HepG2 (cell line): Measurements from ENCODE around the gene FAP. TPM values are rescaled to one million over a fixed set of nuclear protein-coding genes. Genes with fewer than 3 reads are reported as not detected.
A peak's percentile ranks its signal among the peaks of the same experiment; 100 is the strongest.

Experiments used
- ATAC-seq: fragments of 200-7000 bp; cut with Tn5 transposase; 3 replicates; pipeline ENCODE4 v1.9.1; 2020; ENCODE audit warnings: mild to moderate bottlenecking, moderate library complexity
- BruUV-seq: library from RNA; stranded (reverse); fragments of 400-500 nt; replicated peaks from 2 replicates; lab custom pipeline; 2021; lab: Mats Ljungman, UMichigan
- CTCF ChIA-PET: fragments of 300-600 bp; formaldehyde crosslinking; extraction: SDS; loops from one replicate; lab custom pipeline; 2021; ENCODE audit warnings: low total read pairs, inconsistent platforms, low intra/inter-chr PET ratio; lab: Yijun Ruan, JAX
- POLR2A ChIA-PET: fragments of 350-600 bp; sonication (Branson Sonifier 250); formaldehyde crosslinking; loops from one replicate; lab custom pipeline; 2020; ENCODE audit warnings: antibody characterized with exemption, inconsistent platforms; lab: Yijun Ruan, JAX
- DNase-seq: peaks from one replicate; pipeline ENCODE4 v3.0.0-alpha.2; 2015; ENCODE audit warnings: low spot score
- FAIRE-seq: peaks from 3 replicates; lab custom pipeline; 2011; peaks lifted over from hg19 to GRCh38; lab: Jason Lieb, UNC
- H2AFZ ChIP-seq: one replicate; pipeline ENCODE4 v1.6.1; 2011; ENCODE audit warnings: low read length, inconsistent platforms
- H3K27ac ChIP-seq: fragments of 300-600 bp; 3 replicates; pipeline ENCODE4 v1.8.0; 2011; ENCODE audit warnings: mixed run types, mild to moderate bottlenecking, mixed read lengths, low read length, inconsistent platforms; ENCODE audit not compliant: insufficient read depth; ENCODE audit errors: extremely low read length
- H3K27me3 ChIP-seq, 2 experiments: fragments of 200-600 bp in 1 of 2; 2 replicates in 1 of 2; 3 replicates in 1 of 2; pipeline versions ENCODE4 v1.6.0 to v1.8.0; 2011; ENCODE audit warnings: low read length in 2 of 2, mild to moderate bottlenecking in 2 of 2, moderate library complexity in 2 of 2, inconsistent platforms in 1 of 2; ENCODE audit not compliant: insufficient read depth in 2 of 2, control insufficient read depth in 1 of 2
- H3K36me3 ChIP-seq, 2 experiments: fragments of 200-600 bp in 1 of 2; replicated peaks in 1 of 2; 2 replicates in 1 of 2; 3 replicates in 1 of 2; pipeline versions ENCODE4 v1.5.1 to v1.8.0; 2011; ENCODE audit warnings: low read length in 2 of 2, inconsistent platforms in 1 of 2; ENCODE audit not compliant: insufficient read depth in 2 of 2, control insufficient read depth in 1 of 2
- H3K4me1 ChIP-seq: 2 replicates; pipeline ENCODE4 v1.5.1; 2012; ENCODE audit warnings: low read length, inconsistent platforms; ENCODE audit not compliant: insufficient read depth
- H3K4me2 ChIP-seq: 2 replicates; pipeline ENCODE4 v1.6.0; 2011; ENCODE audit warnings: low read depth, low read length, inconsistent platforms
- H3K4me3 ChIP-seq, 3 experiments: fragments of 200-600 bp in 1 of 3; sonication (generic), shearing (Covaris generic) in 1 of 3; replicated peaks in 1 of 3; 2 replicates each; pipeline ENCODE4 v1.5.1; 2011 to 2016; ENCODE audit warnings: low read length in 3 of 3, inconsistent platforms in 2 of 3, low read depth in 2 of 3, mild to moderate bottlenecking in 2 of 3, control low read depth in 1 of 3, mixed read lengths in 1 of 3; ENCODE audit not compliant: insufficient read depth in 1 of 3
- H3K79me2 ChIP-seq: one replicate; pipeline ENCODE4 v1.6.1; 2011; ENCODE audit warnings: low read length, inconsistent platforms; ENCODE audit not compliant: insufficient read depth
- H3K9ac ChIP-seq: 2 replicates; pipeline ENCODE4 v1.6.0; 2011; ENCODE audit warnings: mild to moderate bottlenecking, low read depth, low read length, inconsistent platforms; ENCODE audit not compliant: insufficient read depth
- H3K9me3 ChIP-seq: 2 replicates; pipeline ENCODE4 v1.5.1; 2012; ENCODE audit warnings: mild to moderate bottlenecking, low read length
- H4K20me1 ChIP-seq: 2 replicates; pipeline ENCODE4 v1.6.0; 2011; ENCODE audit warnings: inconsistent platforms, mild to moderate bottlenecking, low read length, moderate library complexity; ENCODE audit not compliant: insufficient read depth
- ADNP ChIP-seq: sonication (generic); formaldehyde crosslinking; IDR thresholded peaks from 2 replicates; pipeline ENCODE4 v1.4.0; 2020; ENCODE audit warnings: missing genetic modification reagents
- EHMT2 ChIP-seq: fragments of 200-600 bp; sonication (generic); IDR thresholded peaks from 2 replicates; pipeline ENCODE4 v1.7.0; 2017; ENCODE audit warnings: antibody characterized with exemption, low read depth, low read length, borderline replicate concordance
- HMG20A ChIP-seq: IDR thresholded peaks from 2 replicates; pipeline ENCODE4 v1.6.1; 2016; ENCODE audit warnings: borderline replicate concordance
- HNRNPK ChIP-seq: fragments of 200-400 bp; formaldehyde crosslinking; IDR thresholded peaks from 2 replicates; pipeline ENCODE4 v1.6.1; 2018; ENCODE audit warnings: low read length, low read depth, moderate library complexity, mild to moderate bottlenecking; ENCODE audit not compliant: poor library complexity, severe bottlenecking
- NFATC3 ChIP-seq: sonication (generic); formaldehyde crosslinking; IDR thresholded peaks from 2 replicates; pipeline ENCODE4 v1.5.1; 2020; ENCODE audit warnings: mild to moderate bottlenecking, missing genetic modification reagents
- PAWR ChIP-seq: sonication (generic); formaldehyde crosslinking; IDR thresholded peaks from 2 replicates; pipeline ENCODE4 v1.4.0; 2020; ENCODE audit warnings: missing genetic modification reagents, mild to moderate bottlenecking, borderline replicate concordance
- RARA ChIP-seq: IDR thresholded peaks from 2 replicates; pipeline ENCODE4 v1.6.1; 2016; ENCODE audit warnings: missing genetic modification reagents, missing compliant biosample characterization
- SNAI1 ChIP-seq: sonication (generic); formaldehyde crosslinking; IDR thresholded peaks from 2 replicates; pipeline ENCODE4 v1.5.0; 2020; ENCODE audit warnings: mild to moderate bottlenecking, missing genetic modification reagents, borderline replicate concordance
- STAG1 ChIP-seq: sonication (generic); formaldehyde crosslinking; IDR thresholded peaks from 2 replicates; pipeline ENCODE4 v1.4.0; 2020; ENCODE audit warnings: missing genetic modification reagents
- TBL1XR1 ChIP-seq: fragments of 150-350 bp; IDR thresholded peaks from 2 replicates; pipeline ENCODE4 v1.6.1; 2014; ENCODE audit warnings: borderline replicate concordance, low read length; ENCODE audit not compliant: partially characterized antibody
- ZNF709 ChIP-seq: sonication (generic); formaldehyde crosslinking; IDR thresholded peaks from 2 replicates; pipeline ENCODE4 v1.5.0; 2020; ENCODE audit warnings: mild to moderate bottlenecking, missing genetic modification reagents
- ZNF770 ChIP-seq: sonication (generic); formaldehyde crosslinking; IDR thresholded peaks from 2 replicates; pipeline ENCODE4 v1.5.0; 2020; ENCODE audit warnings: mild to moderate bottlenecking, missing genetic modification reagents
- ZNF839 ChIP-seq: sonication (generic); formaldehyde crosslinking; IDR thresholded peaks from 2 replicates; pipeline ENCODE4 v1.4.0; 2020; ENCODE audit warnings: missing genetic modification reagents, mild to moderate bottlenecking, borderline replicate concordance
- ZSCAN9 ChIP-seq: IDR thresholded peaks from 2 replicates; pipeline ENCODE4 v1.6.1; 2016; ENCODE audit warnings: borderline replicate concordance
- WGBS: methylation state at CpG from one replicate; pipeline ENCODE4 v1.1.6; 2017; ENCODE audit warnings: low lambda C conversion rate; 5-methylcytosine and 5-hydroxymethylcytosine counted together
- in situ Hi-C: cut with HindIII; loops from 2 replicates; pipeline ENCODE4 v1.10.0; 2017; ENCODE audit warnings: low pct_unique_long_range_greater_than_20kb; ENCODE audit not compliant: extremely low pct_ligation_motif_present
- intact Hi-C: fragments of 100-400 bp; cut with micrococcal nuclease; formaldehyde crosslinking; loops from one replicate; pipeline ENCODE4 v1.10.0; 2022; ENCODE audit not compliant: unreplicated experiment
- polyA plus RNA-seq, 8 experiments: library from polyadenylated mRNA; depleted of rRNA in 3 of 8; stranded (reverse) in 7 of 8; unstranded in 1 of 8; fragments of >200 nt; fragmentation: Illumina TruSeq in 4 of 8; extraction: Trizol in 4 of 8; gene quantifications; 2 replicates each; pipeline versions ENCODE4 v1.2.1 to v1.2.3, GENCODE V29; 2011 to 2016; ENCODE audit warnings: low read depth in 4 of 8, missing spikeins in 1 of 8, mixed read lengths in 1 of 8; ENCODE audit not compliant: insufficient read depth in 1 of 8
- total RNA-seq, 5 experiments: library from RNA; depleted of rRNA; stranded (reverse); fragments of >200 nt; fragmentation: Illumina TruSeq; extraction: Trizol; gene quantifications; 2 replicates each; pipeline ENCODE4 v1.2.3, GENCODE V29; 2016; ENCODE audit warnings: low read depth in 1 of 5
- TF ChIP-seq, protein P1 (sequence below): sonication (generic); formaldehyde crosslinking; conservative IDR thresholded peaks from 2 replicates; pipeline ENCODE4 v1.8.0; 2022; ENCODE audit warnings: low read depth, missing genetic modification reagents

Gene FAP
- total and polyA plus RNA-seq, 2 of the 13 experiments (the other 11 are each of a cell fraction or from before 2014, with no cell fraction given): not detected

DNA sequence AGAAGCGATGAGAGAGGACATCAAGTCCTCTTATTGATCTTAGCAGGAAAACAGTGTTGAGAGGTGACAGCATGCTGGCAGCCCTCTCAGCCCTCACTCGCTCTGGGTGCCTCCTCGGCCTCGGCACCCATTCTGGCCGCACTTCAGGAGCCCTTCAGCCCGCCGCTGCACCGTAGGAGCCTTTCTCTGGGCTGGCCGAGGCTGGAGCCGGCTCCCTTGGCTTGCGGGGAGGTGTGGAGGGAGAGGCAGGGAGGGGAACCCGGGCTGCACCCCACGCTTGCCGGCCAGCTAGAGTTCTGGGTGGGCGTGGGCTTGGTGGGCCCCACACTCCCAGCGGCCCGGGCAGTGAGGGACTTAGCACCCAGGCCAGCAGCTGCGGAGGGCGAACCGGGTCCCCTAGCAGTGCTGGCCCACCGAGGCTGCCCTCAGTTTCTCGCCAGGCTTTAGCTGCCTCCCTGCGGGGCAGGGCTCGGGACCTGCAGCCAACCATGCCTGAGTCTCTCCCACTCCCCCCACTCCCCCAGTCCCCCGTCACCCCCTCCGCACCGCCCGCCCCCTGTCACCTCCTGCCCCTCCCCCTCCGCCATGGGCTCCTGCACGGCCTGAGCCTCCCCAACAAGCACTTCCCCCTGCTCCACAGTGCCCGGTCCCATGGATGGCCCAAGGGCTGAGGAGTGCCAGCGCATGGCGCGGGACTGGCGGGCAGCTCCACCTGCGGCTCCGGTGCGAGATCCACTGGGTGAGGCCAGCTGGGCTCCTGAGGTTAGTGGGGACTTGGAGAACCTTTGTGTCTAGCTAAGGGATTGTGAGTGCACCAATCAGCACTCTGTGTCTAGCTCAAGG, 8.4 kb downstream of the FAP start:
- TF ChIP-seq ADNP: no peak
- TF ChIP-seq HNRNPK: peak; percentile 16
- no peak for TF ChIP-seq EHMT2
- no peak for TF ChIP-seq ZNF709 (CRISPR knock-in tag)
- no peak for TF ChIP-seq RARA (CRISPR knock-in tag)
- TF ChIP-seq, all 625 proteins: peak for 1
- DNase-seq (no peak), ATAC-seq (no peak; the same call in 2 of the 3 replicates), FAIRE-seq (no peak)
- in situ Hi-C loops: no loop called here
- Histone ChIP-seq H3K36me3 (no peaks in the 10 kb centered on the region), H3K4me2 (no peak overlapping the region), H3K9me3 (no peaks in the 10 kb centered on the region), H4K20me1 (no peaks in the 10 kb centered on the region), H3K27me3 (no peaks in the 10 kb centered on the region), H3K79me2 (no peaks in the 10 kb centered on the region), H2AFZ (no peak overlapping the region), H3K27ac (no peak overlapping the region), H3K4me3 (no peak overlapping the region), H3K9ac (no peak overlapping the region), H3K4me1 (no peaks in the 10 kb centered on the region)
- 59% methylated on average over 32 of the region's 38 CpGs for WGBS
- BruUV-seq: no TSS peak
- CTCF ChIA-PET: no interaction called here
- POLR2A ChIA-PET: no interaction called here
- intact Hi-C loops: no loop called here

DNA sequence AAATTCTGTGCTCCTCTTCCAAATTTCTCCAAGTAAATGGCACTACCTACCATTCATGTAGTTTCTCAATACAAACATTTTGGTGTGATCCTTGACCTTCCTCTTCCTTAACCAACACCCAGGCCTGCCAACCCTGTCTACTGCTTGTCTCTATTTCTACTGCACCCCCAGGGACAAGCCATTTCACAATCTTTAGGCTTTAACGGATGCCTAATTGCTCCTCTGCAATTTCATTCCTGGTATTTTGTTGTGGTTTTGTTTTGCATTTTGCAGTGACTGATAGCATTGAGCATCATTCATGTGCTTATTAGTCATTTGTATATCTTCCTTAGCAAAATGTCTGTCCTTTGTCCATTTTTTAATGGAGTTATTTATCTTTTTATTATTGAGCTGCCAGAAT, 10.0 kb downstream of the FAP start:
- H3K9me3 ChIP-seq: no peaks in the 10 kb centered on the region
- FAIRE-seq (no peak), DNase-seq (no peak), ATAC-seq (no peak)
- H3K4me1 ChIP-seq: no peaks in the 10 kb centered on the region
- BruUV-seq: no TSS peak
- no peak overlapping the region for H2AFZ ChIP-seq
- no peak overlapping the region for H3K4me2 ChIP-seq
- no peaks in the 10 kb centered on the region for H3K27me3 ChIP-seq
- POLR2A ChIA-PET: no interaction called here
- WGBS: 4% methylated on average over 1 of the region's 1 CpG
- no peaks in the 10 kb centered on the region for H4K20me1 ChIP-seq
- intact Hi-C loops: no loop called here
- CTCF ChIA-PET: no interaction called here
- H3K9ac ChIP-seq: no peak overlapping the region
- no peak overlapping the region for H3K4me3 ChIP-seq
- no peaks in the 10 kb centered on the region for H3K79me2 ChIP-seq
- in situ Hi-C loops: no loop called here
- H3K36me3 ChIP-seq: no peaks in the 10 kb centered on the region
- no peak overlapping the region for H3K27ac ChIP-seq
- TF ChIP-seq STAG1 (CRISPR knock-in tag): no peak
- TF ChIP-seq ZSCAN9 (CRISPR knock-in tag): no peak
- TF ChIP-seq ZNF770 (CRISPR knock-in tag): no peak
- no peak for TF ChIP-seq ZNF839
- no peak for TF ChIP-seq SNAI1 (CRISPR knock-in tag)
- TF ChIP-seq HMG20A: no peak
- no peak for TF ChIP-seq TBL1XR1
- TF ChIP-seq PAWR: no peak
- TF ChIP-seq, protein P1, sequence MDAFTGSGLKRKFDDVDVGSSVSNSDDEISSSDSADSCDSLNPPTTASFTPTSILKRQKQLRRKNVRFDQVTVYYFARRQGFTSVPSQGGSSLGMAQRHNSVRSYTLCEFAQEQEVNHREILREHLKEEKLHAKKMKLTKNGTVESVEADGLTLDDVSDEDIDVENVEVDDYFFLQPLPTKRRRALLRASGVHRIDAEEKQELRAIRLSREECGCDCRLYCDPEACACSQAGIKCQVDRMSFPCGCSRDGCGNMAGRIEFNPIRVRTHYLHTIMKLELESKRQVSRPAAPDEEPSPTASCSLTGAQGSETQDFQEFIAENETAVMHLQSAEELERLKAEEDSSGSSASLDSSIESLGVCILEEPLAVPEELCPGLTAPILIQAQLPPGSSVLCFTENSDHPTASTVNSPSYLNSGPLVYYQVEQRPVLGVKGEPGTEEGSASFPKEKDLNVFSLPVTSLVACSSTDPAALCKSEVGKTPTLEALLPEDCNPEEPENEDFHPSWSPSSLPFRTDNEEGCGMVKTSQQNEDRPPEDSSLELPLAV (CRISPR knock-in tag): no peak
- TF ChIP-seq NFATC3: no peak
